HG03066 (cell line): Measurements from ENCODE around the gene NOXO1.

Experiments
- ATAC-seq: cut with Tn5 transposase; IDR thresholded peaks from one replicate; pipeline ENCODE4 v1.9.1; 2021; ENCODE audit warnings: low read depth; ENCODE audit not compliant: unreplicated experiment

NOXO1 gene, protein sequence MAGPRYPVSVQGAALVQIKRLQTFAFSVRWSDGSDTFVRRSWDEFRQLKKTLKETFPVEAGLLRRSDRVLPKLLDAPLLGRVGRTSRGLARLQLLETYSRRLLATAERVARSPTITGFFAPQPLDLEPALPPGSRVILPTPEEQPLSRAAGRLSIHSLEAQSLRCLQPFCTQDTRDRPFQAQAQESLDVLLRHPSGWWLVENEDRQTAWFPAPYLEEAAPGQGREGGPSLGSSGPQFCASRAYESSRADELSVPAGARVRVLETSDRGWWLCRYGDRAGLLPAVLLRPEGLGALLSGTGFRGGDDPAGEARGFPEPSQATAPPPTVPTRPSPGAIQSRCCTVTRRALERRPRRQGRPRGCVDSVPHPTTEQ

DNA sequence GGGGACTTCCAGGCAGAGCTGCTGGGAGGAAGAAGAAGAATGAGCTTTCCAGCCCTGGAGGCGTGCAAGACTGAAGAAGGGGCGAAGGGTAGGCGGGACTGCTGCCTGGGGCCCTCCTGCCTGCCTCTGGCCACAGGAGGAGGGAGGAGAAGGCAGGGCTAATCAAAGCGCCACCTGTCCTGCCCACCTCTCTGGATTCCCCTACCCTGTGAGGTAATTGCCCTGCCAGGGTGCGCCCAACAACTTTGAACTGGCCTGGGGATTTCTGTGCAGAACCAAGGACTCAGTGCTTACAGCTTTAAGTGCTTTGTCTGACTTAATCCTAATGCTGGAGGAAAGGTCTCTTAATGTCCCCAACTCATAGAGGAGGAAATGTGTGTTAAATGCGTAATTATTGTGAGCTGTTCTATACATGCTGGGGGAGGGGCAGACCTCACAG lies at the start of gene NOXO1:
TSS of gene NOXO1 (minus strand) at position 72 of the 439 bp plus-strand sequence. CDS start 290 bp downstream, outside the sequence.
- ATAC-seq: no peak

DNA sequence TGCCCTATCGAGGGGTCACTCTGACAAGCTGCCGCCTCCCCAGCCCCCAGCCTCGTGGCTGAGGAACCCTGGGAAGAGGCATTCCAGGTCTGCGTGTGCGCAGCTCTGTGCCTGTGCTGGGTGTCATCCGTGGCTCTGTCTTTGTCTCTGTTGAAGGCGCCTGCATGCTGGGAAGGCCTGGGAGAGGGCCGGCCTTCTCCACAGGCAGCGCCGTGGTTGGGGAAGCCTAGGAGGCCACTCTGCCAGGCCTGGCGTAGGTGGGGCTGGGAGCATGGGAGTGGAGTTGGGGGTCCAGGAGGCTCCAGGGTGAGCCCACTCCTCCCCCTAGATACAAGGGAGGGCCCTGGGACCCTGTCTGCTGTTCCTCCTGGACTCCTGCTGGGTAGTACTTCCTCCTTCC lies 48.8 kb upstream of the NOXO1 start:
- ATAC-seq: no peak

DNA sequence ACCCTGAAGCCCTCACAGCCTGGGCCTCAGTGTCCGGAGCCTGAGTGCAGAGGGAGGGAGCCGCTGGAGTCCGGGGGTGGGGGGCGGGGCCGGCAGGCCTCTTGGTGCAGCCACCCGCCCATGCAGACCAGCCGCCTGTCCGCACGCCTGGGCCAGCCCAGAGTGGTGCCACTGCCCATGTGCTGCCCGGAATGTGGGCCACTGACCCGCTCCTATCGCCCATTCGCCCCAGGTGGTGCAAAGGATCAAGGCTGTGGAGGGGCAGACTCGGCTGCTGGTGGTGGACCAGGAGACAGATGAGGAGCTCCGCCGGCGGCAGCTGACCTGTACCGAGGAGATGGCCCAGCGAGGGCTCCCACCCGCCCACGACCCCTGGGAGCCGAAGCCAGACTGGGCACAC lies 48.1 kb upstream of the NOXO1 start:
- no peak for ATAC-seq

DNA sequence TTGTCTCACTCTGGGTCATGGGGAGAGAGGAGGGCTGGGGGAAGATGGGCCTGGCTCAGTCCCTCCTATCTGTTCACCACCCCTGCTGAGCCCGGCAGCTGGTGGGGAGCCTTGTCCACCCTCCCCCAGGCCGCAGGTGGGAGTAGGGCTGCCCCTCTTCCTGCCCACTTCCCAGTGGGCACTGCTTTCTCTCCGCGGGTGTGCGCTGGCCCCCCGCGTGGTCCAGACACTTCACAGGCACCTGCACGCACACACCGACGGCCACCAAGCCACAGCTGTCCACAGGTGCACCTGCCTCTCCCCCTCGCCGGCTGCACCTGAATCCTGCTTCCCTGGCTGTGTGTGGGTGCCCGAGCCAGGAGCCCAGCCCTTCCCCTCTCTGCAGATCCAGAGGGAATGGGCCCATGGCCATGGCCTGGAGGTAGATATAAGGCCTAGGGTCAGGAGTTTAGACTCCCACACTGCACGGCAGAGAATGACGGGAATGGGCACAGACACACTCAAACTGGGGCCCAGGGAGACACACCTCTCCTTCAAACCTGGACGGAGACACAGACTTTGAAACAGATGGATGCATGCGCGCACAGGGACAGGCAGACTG lies 47.5 kb upstream of the NOXO1 start:
- ATAC-seq: no peak

DNA sequence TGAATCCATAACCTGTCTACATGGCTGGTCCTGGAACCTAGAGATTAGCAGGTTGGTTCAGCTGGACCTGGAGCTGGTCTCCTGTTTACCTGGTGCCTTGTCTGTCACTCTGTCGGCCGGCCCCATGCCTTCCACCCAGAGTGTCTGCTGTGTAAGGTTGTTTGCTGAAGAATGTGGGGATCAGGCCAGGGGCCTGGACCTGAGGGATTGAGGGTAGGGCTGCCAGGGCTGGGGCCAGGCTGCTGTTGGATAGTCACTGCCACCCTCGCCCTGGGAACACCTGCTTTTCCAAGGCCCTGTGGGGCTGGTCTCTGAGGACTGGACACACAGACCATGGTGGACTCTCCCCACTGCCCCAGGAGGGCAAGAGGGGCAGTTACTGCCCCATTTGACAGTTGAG lies 46.9 kb upstream of the NOXO1 start:
- ATAC-seq: no peak

DNA sequence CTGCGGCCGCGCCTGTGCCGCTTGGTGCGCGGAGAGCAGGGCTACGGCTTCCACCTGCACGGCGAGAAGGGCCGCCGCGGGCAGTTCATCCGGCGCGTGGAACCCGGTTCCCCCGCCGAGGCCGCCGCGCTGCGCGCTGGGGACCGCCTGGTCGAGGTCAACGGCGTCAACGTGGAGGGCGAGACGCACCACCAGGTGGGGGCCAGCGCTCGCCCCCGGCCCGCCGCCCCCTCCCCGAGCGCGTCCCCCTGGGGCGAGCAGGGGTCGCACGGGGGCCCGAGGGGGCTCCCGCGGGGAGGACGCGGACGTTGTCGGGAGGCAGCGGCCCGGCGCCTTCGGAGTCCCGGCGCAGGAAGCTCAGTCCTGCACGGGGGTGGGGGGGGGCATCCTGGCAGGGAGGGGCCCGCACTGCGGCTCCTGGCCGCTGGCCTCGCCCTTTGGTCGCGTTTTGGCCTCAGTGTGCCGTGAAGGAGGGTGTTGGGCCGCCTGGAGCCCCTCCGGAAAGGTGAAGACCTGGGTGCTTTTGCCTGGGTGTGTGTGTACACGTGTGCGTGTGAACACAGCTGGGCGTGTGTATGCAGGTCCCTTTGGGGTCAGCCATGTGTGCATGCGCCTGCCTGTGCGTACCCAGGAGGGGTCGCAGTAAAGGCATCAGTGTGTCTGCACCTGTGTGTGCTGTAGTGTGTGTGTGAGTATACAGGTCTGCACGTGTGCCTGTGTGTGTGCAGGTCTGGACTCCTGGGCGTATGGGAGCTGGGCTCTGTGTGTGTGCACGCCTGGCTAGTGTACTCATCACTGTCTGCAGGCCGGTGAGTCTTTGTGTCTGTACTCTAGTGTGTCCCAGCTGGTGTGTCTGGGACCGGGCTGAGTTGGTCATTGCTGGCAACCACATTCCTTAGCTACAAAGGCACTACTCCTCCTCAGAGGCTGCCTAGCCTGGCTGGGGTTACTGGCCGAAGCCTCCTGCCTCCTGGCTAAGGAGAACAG lies 46.0 kb upstream of the NOXO1 start:
- ATAC-seq: no peak

DNA sequence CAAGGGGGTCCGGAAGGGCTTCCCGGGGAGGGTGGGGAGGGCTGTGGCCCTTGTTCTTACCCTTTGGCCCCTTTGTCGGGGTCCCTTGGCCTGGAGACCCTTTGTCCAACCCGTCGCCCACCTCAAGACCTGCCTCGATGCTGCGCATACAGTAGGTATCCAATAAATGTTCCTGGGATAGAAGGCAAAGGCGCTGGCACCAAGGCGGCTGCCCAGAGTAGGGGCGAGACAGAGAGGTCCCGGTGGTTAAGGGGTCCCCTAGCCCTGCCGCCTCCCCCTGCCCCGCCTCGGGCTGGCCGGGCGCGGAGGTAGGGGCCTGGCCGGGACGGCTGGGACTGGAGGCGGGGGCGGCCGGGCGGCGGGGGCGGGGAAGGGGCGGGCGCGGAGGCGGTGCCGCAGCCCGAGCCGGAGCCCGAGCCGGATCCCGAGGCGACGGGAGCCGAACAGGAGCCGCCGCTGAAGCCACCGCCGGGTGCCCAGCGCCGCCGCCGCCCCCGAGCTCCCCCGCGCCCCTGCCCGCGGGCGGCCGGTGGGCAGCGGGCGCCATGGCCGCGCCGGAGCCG lies 45.3 kb upstream of the NOXO1 start, which contains the start of gene NHERF2:
TSS of gene NHERF2 (plus strand) at position 442 of the 563 bp plus-strand sequence. CDS start at position 546, 104 bp downstream.
- no peak for ATAC-seq

DNA sequence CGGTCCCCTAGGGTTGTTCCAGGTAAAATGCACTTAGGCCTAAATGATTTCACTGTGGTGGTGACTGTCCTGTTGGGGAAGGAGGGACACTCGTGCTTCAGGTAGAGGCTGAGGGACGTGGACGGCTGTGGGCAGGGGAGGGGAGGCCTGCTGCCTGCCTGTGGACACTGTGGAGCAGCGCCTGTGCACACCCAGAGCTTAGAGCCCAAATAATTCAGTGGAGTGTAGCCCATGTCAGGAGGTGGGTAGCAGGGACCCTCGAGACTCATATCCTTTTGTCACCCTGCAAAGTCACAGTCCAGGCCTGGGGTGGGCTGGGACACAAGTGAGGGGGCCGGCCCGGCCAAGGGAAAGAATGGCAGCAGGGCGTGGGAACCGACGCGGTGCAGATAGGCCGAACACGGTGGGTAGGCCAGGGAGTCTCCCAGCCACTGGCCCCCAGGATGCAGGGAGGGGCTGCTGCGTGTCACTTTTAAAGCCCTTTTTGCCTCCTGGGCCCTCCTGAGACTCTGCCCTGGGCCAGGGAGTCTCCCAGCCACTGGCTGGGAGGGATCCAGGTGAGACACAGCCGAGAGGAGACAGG lies 44.7 kb upstream of the NOXO1 start:
- no peak for ATAC-seq

DNA sequence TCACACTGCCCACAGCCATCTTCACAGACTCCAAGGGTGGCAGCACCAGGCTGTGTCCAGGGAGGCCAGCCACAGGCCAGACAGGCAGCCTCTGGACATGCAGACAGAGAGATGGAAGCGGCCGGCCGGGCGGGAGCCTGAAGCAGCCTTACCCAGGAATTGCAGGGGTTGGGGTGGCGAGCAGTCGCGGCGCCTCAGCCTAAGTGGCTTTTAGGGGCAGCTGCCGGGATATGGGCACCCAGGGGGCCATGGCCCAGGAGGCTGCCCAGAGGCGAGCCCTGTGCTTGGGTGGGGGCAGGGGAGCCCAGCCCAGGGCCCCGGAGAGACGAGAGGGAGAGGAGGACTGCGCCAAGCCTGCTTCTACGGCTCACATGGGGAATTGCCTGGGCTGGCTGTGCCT lies 44.0 kb upstream of the NOXO1 start:
- ATAC-seq: no peak

DNA sequence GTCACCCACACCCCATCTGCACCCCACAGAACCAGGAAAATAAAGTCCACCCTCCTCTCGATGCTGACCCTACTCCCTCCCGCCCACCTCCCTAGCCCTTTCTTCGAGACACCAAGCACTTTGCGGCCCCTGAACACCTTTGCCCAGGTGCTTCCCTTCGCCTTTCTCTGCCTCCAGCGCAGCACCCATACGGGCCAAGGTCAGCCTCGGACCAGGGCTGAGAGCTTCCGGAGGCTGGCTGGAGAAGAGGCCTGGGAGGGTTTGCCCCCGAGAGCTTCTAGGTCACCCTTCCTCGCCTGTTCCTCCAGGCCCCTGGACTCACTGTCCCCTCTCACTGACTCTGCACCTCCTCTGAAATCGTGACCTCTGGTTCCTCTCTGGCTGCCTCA lies 42.8 kb upstream of the NOXO1 start:
- ATAC-seq: no peak

DNA sequence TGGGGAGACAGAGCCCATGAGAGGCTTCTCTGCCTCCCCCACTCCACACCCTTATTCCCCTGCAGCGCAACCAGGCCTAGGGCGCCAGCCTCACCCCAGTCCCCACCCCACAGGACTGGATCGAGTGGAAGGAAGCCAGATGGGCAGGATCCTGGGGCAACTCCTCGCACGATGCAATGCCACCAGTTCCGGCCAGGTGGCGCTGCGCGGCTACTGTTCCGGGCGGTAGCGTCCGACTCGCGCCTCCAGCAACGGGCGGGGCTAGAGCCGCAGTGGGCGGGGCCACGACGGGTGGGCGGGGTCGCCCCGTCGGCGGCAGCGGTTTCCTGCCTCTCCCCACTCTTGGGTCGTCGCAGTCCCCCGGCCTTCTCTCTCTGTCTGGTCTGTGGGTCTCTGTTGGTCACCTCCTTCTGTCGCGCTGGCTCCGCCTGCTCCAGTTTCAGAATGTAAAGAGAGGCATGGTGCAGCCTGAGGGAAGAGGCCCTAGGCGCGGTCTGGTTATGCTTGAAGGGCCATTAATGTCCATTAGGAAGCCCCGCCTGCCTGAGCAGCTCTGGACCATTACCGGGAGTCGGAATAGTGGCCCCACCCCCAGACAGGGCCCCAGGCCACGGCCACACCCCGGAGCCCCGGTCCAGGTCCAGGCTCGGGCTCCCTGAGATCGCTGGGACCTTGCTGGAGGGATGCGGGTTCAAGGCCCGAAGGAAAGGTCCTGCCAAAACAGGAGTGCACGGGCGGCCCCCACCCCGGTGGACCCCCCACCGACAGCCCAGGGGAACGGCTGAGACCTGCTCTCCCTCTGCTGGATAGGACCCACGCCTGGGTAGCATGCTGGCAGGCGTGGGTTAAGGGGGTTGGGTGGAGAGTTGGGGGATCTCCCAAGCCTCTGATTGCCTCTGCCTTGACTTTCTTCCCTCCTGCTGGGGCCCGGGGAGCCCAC lies 42.1 kb upstream of the NOXO1 start:
- ATAC-seq: peak; percentile 63

DNA sequence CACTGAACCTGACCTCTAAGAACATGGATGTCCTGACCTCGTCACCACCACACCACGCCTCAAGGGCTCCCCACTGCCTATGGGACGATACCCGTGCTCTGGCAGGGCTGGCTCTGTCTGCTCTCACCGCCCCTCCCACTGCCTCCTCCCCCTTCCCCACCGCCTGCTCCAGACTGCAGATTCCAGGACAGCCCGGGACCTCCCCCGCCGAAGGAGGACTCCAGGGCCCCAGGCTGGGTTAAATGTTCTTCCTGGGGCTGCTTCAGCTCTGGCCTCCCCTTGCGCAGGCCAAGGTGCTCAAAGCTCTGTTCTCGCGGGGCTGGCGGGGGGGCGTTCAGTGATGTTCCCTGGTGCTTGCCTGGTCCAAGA lies 41.4 kb upstream of the NOXO1 start:
- ATAC-seq: peak; percentile 18

DNA sequence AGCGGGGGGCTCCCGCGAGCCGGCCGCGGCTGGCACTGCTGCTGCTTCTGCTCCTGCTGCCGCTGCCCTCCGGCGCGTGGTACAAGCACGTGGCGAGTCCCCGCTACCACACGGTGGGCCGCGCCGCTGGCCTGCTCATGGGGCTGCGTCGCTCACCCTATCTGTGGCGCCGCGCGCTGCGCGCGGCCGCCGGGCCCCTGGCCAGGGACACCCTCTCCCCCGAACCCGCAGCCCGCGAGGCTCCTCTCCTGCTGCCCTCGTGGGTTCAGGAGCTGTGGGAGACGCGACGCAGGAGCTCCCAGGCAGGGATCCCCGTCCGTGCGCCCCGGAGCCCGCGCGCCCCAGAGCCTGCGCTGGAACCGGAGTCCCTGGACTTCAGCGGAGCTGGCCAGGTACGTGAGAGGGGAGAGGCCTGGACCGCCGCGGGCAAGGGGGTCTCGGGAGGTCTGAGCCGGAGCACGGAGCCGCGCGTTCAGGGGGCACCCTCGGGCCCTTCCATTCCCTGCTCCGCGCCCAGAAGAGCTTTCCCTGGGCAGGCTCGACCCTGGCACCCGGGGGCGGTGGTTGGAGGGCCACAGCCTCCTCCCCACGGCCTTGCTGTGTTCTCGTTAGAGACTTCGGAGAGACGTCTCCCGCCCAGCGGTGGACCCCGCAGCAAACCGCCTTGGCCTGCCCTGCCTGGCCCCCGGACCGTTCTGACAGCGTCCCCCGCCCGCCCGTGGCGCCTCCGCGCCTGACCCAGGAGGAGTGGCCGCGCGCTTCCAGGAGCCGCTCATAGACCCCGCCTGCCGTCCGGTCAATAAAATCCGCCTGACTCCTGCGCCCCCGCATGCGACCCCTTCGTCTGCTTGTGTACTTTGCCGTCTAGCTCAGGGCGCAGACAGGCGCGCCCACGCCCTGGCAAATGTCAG lies 38.9 kb upstream of the NOXO1 start:
- ATAC-seq: no peak

DNA sequence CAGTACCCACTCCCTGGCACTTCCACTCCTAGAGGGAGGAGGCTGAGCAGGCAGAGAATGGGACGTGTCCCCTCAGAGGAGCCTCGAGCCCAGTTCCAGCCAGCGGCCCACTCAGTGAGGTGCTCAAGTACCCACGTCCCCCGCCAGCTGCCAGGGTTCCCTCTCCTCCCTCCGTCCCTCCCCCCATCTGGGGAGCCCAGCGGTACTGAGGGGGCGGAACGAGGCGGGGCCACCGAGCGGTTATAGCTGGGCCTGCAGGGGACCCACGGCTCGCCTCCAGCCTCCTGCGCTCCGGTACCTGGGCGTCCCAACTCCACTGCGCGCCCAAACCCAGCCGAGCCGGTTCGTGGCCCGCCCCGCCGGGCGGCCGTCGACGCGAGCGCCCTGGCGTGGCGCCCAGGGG lies 38.2 kb upstream of the NOXO1 start, which contains the start of gene NPW:
TSS of gene NPW (plus strand) at position 268 of the 403 bp plus-strand sequence.
- ATAC-seq: no peak

DNA sequence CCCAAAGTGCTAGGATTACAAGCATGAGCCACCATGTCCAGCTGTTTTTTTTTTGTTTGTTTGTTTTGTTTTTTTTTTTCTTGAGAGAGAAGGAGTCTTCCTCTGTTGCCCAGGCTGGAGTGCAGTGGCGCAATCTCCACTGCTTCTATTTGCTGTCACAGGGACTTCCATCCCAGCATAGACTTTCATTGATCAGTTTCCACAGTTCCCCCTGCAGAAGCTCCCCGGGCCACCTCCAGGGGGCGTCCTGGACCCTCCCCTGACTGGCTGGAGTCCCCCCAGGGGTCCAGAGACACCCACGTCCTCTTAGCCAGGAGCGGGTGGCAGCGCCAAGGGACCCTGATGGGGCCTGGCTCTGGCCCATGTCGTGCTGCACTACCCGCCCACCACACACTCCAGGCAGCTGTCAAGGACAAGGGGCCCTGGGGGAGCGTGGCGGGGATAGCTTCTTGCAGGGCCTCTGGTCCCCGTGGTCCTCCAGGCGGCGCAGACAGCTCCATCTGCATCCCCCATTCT lies 35.2 kb upstream of the NOXO1 start:
- ATAC-seq: no peak

DNA sequence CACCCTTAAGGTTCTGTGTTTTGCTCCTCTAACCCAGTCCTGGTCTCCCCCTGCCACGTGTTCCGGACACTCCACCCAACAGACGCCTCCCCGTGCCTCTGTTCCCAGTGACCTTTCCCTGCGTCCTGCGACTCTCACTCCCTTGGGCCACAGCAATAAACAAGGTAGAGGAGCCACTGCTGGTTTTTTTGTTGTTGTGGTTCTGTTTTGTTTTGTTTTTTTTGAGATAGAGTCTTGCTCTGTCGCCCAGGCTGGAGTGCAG lies 34.6 kb upstream of the NOXO1 start:
- no peak for ATAC-seq

DNA sequence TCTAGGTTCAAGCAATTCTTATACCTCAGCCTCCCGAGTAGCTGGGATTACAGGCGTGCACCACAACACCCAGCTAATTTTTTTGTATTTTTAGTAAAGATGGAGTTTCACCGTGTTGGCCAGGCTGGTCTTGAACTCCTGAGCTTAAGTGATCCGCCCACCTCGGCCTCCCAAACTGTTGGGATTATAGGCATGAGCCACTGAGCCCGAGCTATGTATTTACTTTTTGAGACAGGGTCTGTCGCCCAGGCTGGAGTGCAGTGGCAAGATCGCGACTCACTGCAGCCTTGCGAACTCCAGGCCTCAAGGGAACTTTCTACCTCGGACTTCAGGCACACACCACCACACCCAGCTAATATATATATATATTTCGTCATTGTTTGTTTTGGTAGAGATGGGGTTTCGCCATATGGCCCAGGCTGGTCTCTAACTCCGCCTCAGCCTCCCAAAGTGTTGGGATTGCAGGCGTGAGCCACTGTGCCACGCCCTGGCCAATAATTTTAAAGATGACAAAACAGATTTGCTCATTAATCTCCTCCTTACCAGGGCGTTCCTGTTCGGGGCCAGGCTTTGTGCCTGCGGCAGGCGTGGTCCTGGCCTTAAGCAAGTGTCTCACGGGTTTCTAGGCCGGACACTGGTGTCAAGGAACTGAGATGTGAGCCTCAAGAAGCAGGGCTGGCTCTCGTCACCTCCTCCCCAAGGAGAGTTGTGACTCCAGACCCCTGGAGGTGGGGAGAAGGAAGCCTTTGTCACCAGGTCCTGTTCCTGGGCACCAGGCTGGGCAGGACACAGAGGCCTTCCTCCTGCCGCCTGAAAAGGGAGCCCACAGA lies 34.1 kb upstream of the NOXO1 start:
- ATAC-seq: no peak
